ENCODE data around the gene WDR46.

WDR46 gene, protein sequence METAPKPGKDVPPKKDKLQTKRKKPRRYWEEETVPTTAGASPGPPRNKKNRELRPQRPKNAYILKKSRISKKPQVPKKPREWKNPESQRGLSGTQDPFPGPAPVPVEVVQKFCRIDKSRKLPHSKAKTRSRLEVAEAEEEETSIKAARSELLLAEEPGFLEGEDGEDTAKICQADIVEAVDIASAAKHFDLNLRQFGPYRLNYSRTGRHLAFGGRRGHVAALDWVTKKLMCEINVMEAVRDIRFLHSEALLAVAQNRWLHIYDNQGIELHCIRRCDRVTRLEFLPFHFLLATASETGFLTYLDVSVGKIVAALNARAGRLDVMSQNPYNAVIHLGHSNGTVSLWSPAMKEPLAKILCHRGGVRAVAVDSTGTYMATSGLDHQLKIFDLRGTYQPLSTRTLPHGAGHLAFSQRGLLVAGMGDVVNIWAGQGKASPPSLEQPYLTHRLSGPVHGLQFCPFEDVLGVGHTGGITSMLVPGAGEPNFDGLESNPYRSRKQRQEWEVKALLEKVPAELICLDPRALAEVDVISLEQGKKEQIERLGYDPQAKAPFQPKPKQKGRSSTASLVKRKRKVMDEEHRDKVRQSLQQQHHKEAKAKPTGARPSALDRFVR

DNA sequence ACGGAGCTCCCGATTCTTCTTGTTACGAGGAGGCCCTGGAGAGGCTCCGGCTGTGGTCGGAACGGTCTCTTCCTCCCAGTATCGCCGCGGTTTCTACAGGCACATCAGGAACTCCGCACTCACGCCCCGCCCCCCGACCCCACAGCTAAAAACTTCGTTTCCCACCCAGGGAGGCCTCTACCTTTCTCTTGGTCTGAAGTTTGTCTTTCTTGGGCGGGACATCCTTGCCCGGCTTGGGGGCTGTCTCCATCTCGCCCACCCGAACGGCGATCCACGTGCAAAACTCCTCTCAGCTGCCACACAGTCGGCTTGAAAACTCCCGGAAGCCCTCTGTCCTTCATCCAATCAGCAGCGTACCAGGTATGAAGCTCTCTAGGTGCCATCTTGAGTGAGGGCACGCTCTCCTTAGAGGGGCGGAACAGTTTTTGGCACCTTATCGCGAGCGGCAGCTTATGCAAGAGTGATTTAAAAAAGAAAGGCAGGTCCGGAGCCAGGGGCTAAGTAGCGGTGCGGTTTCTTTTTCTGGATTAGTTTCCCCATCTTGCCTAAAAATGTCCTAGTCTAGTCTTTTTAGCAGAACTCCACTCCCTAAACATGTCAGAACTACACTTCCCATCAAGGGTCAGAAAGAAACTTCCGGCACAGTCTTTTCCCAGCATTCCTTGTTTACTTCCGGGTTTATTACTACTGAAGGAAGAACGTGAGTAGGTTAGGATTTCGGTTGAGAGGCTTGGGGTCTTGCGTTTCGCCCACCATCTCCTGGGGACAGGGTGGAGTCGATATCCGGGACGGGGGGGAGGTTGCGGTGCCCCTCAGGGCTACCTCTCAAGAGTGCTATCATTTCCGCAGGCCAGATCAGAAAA, at the start of gene WDR46, which contains the start of gene PFDN6:
WDR46 (minus strand) TSS at position 319 of the 863 bp plus-strand sequence; CDS start at position 250, 69 bp downstream.
PFDN6 (plus strand) TSS at position 681 of the 863 bp plus-strand sequence. CDS start 256 bp downstream, outside the sequence.
- peak; percentile 94 for DNase-seq (ENCODE audit: low spot score)

DNA sequence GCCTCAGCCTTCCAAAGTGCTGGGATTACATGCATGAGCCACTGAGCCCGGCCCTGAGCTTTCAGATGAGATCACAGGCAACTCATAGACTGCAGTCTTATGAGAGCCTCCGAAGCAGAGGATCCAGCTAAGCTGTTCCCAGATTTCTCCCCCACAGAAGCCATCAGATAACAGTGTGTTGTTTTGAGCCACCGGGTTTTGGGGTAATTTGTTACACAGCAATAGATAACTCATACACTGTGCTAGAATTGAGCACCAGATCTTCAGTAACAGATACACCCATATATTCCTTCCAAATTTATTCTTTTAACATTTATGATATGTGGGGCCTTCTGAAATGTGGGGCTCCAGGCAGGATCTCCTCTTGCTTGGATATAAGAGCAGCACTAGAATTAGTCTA, 47.5 kb upstream of the WDR46 start:
- DNase-seq (ENCODE audit: low spot score), result no peak

DNA sequence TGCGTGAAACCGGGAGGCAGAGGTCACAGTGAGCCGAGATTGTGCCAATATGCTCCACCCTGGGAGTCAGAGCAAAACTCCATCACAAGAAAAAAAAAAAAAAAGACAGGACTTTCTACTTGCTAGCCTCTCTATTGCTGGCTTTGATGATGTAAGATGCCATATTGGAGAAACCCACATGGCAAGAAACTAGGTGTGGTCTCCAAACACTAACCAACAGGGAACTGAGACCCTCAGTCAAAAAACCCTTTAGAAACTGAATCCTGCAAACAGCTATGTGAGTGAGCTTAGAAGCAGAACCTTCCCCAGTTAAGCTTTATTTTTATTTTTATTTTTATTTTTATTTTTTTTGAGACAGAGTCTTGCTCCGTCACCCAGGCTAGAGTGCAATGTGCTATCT, 46.9 kb upstream of the WDR46 start:
- DNase-seq (ENCODE audit: low spot score), result no peak

DNA sequence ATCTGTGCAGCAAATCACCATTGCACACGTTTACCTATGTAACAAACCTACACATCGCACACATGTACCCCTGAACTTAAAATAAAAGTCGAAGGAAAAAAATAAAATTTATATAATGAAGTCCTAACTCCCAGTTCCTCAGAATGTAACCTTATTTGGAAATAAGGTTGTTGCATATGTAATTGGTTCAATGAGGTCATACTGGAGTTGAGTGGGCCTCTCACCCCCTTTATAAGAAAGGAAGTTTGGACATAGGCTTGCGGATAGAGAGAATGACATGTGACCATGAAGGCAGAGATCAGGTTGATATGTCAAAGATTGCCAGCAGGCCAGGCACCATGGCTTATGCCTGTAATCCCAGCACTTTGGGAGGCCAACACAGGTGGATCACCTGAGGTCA, 44.6 kb upstream of the WDR46 start:
- DNase-seq (ENCODE audit: low spot score), result no peak

DNA sequence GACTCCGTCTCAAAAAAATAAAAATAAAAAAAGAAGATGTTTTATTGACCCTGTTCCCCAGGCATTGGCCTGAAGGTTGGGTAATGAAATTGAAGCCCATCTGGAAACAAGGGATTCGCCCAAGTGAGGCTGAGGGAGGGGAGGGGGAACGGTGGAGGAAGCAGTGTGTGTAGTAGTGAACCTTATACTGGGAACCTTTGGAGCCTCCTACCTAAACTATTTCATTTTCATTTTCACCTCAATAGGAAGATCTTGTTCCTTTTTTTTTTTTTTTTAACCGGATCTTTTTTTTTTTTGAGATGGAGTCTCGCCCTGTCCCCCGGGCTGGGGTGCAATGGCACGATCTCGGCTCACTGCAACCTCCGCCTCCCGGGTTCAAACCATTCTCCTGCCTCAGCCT, 41.7 kb upstream of the WDR46 start:
- no peak for DNase-seq (ENCODE audit: low spot score)

DNA sequence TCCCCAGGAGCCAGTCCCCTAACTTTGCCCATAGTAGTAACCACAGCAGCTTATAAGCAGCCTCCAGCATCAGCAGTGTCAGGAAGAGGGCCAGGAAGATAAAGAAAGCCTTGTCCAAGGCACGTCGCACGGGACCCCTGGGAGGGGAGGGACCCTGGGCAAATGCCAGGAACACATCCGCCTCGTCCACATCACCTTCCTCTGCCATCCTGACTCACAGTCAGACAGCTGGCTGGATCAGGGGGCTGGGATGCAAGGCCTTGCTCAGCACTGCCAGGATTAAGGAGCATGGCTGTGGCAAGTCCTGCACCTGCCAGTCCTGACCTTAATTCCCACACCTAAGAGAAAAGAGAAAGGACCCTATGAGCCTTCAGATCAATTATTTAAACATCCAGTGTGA, 40.0 kb upstream of the WDR46 start:
- no peak for DNase-seq (ENCODE audit: low spot score)

DNA sequence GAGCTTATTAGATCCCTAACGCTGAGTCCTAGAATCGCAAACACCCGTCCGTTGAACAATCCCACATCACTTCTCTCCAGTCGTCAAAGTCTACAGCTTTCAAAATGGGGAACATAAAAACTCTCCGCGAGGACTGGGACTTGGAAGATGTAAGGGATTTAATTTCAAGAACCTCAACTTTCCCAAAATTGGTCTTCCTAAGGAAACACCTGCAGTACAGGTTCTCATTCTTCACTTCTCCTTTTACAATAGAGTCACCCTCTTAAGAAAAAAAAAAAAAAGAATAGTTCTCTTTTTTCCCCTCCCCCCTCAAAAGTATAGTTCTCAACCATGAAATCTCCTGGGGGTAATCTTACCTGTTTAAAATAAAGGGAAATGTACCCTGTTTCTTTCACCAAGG, 35.1 kb upstream of the WDR46 start:
- DNase-seq (ENCODE audit: low spot score), result no peak

DNA sequence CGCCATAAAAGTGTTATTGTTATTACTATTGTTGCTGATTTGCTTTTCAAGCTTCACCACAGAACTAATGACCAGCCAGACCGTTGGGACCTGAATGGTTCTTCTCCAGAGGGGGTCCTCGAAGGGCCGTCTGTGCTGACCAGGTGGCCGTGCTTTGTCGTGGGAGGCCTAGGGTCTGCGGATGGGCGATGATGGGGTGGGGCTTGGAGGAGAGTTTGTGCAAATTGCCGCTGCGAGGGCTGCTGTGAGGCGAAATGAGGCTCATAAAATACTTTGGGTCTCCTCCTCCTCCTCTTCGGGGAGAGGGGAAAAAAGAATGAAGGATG, 34.5 kb upstream of the WDR46 start:
- no peak for DNase-seq (ENCODE audit: low spot score)

DNA sequence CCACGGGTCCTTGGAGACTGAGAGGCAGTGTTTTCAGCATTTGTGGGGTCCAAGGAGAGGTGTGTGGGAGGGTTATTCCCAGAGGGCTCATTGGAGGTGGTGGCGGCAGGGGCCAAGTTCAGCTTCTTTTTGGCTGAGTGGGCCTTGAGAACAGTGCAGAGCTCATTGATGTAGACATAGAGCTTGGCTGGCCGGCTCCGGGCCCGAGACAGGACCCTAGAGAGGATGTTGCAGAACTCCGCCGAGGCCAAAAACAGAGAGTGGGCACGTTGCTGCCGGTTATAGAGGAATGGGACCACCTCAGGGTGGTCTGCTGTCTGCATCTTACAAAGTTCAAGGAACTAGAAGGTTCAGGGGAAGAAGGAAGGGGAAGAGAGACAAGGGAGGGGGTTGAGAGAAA, 32.2 kb upstream of the WDR46 start:
- no peak for DNase-seq (ENCODE audit: low spot score)

DNA sequence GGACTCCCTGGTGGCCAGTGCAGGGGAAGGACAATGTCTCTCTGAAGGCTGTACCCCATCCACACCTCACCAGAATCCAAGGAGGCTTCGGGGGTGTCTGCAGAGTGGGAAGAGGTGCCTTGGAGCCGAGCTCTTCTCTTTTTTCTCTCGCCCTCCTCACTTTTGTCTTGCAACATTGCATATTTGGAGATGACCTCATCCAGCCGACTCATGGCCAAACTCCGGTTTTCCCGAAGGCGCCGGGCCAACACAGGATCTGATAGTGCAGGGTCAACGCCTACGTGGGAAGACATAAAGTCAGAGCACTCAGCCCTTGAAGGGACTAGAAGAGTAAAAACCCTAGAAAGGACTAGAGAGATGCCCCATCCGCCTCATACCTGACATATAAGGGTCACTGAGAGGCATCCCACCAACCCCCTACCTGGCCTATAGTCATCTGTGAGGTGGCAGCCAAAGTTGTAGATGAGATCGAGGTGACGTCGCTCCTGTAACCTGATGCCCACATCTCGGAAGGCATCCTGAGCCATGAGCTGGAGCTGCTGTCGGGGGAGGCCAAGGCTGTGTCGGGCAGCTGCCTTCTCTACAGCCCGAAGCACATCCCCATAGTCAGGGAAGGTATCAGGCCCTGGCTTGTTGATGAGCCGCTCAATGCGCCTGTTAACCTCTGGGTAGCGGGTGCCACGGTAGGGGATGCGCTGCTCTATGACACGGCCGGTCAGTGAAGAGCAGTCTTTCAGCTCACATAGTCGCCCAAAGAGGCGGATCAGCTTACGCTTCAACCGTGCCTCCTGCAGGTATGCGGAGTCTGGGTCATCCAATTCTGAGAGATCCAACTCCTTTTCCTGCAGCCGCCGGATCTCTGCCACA, 31.5 kb upstream of the WDR46 start:
- DNase-seq (ENCODE audit: low spot score), result peak; percentile 91

DNA sequence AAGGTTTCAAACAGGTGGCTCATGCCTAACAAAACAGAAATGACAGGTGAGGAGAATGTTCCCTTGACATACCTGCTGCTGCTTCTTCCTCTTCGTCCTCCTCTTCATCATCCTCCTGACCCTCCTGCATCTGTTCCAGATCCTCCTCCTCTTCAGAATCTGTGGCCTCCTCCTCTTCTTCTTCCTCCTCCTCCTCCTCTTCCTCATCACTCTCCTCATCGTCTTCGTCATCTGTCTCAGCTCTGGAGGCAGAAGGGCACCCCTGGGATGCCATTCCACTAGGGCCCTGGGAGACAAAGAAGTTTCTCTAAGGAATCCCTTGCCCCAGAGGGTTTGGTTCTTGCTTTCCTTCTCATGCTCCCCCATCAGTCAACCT, 30.9 kb upstream of the WDR46 start:
- no peak for DNase-seq (ENCODE audit: low spot score)

DNA sequence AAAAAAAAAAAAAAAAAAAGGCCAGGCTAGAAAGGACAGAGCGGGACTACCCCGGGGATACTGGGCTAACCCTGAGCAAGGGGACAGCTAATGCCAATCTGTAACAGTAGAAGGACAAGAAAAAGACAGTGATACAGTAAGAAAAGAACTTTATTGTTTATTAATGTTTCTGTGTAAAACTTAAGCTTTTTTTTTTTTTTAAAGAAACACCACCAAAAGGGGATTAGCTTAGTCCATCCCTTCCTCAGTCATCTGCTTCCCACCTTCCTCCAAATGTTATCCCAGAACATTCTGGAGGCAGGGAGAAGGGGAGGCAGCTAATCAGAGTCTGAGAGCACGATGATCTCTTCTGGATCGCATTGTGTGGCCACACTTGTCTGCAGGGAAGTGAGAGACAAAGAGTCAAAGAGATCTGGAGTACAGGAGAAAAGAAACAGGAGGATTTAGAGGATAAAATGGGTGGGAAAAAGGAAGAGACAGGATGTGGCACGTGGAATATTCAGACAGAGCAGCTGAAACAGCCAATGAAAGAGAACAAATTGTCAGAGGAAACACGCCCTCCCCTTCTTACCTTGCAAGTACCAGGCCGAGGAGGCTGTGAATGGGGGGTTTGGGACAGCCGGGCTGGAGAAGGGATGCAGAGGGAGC, 29.5 kb upstream of the WDR46 start:
- no peak for DNase-seq (ENCODE audit: low spot score)

DNA sequence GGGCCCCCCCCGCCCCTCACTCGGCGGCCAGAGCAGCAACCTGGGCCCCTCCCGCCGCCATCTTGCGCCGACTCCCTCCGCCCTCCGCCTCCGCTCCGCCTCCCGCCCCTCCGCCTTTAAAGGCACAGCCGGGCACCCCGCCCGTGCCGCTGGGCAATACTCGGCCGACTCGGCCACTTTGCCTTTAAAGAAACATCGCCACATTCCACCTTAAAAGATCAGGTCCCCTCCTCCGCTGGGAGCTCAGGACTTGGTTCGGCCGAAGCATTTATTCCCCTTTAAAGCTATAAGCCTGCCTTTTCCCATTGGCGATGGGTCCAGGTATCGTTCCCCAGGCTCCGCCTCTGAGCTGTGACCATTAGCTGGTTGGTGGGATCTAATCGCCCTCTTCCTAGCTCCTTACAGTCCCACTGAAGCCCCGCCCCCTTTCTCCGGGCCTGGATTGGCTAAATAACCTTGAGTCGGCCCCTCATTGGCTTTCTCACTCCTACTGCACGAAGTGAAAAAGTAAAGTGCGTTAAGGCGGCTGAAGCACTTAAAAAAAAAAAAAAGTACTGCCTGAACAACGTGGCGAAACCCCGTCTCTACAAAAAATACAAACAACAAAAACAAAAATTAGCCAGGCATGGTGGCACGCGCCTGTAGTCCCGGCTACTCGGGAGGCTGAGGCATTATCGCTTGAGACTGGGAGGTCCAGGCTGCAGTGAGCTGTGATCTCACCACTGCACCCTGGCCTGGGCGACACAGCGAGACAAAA, 28.8 kb upstream of the WDR46 start, which contains the start of gene ZBTB22:
ZBTB22 (minus strand) TSS at position 76 of the 757 bp plus-strand sequence. CDS start 828 bp downstream, outside the sequence.
- peak; percentile 97 for DNase-seq (ENCODE audit: low spot score)

DNA sequence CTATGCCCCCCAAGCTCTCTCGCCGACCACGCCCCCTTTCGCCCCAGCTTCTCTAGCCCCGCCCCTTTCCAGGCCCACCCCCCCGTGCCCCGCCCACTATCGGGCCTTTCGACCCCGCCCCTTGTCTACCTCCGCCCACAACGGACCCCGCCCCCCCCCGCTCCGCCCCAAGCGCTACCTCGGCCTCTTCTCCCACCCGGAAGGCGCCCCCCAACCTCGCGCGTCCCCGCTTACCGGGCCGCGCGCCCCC, 28.3 kb upstream of the WDR46 start:
- DNase-seq (ENCODE audit: low spot score), result no peak

DNA sequence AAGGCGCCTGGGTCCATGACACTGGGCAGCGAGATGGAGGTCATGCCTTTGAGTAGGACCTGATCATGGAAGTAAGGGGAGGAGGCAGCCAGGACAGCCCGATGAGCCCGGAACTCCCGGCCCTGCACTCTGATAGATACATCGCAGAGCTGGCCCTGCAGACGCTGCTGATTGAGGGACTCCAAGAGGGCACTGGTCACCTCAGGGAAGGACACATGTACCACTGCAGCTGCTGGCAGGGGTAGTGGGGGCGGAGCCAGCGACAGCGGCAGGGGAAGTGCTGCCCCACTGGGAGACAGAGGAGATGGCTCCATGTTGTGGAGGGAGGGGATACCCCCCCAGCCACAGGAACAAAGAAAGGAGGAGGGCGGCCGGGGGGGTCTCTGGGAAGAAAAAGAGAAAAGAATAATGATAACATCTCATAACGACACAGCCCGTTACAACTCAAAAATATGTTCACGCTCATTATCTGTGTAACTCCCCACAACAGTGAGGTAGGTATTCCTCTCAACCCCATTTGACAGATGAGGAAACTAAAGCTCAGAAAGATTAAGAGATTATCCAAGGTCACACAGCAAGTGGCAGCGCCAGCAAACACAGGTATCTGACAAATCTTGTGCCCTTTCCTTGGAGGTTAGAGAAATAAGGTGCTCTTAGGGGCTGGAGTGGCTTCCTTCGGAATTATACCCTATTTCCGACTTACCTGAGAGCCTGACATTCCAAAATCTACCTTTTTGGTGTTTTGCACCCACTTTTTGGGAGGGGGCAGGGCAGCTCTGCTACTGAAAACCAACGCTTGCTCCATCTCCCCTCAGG, 27.8 kb upstream of the WDR46 start:
- DNase-seq (ENCODE audit: low spot score), result no peak

DNA sequence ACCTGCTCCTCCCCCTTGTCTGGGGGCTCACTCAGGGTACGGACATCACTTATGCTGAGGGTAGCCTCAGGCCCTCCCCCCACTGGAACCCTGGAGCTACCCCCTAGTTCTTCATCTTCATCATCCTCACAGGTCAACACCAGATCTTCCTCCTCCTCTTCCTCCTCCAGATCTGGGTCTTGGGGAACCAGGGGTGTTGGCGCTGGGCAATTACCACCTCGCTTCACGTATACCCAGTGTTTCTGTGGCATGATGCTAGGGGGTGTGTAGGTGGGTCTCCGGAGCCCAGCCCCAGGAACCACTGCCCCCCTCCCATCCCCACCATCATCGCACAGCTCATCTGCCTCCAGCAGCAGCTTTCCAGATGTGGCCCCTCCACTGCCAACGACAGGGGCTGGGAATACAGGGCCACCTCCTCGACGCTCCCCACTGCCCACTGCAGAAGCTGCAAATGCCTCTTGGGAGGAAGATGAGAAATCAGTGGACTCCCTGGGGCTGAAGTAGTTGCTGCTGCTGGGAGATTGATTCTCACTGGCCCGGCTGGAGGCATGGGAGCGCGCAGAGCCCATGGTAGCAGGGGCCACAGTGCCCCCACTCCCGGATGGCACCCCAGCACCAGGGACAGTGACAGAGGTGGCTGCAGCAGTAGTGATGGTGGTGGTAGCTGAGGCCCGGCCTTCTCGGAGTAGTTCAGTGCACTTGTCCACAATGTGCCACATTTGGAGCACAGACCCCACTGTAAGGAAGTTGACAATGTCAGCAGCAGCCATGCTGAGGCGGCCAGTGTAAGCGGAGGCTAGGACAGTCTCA, 27.0 kb upstream of the WDR46 start:
- no peak for DNase-seq (ENCODE audit: low spot score)

DNA sequence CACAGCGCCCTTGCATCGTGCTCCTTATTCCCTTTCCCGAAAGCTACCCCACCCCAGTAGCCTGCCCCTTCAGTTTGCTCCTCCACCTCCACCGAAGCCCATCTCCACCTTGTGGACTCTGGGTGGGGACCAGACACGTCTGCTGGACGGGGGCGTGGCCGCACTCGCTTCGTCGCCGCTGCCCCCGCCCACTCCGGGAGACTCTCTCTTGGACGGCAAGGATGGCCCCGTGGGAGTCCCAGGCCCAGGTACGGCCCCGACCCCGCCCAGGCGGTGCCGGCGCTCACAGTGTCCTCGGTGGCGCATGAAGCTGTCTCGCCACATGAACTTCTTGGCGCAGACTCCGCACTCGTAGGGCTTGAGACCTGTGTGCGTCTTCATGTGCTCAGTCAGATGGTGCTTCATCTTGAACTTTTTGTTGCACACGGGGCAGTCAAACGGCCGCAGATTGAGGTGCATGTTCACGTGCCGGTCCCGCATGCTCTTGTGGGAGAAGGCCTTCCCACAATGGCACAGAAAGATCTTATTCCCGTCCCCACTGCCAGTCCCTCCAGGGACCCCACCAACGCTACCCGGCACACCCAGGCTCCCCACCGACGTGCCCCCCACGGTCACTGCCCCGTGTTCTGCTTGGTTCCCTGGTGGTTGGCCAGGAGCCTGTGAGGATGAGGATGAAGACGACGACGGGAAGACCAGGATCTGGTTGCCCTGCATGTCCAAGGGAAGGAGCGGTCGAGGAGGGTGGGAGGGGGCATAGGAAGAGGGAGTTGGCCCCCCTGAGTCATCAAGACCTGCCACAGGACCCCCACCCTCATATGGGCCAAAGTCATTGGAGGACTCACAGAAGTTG, 26.1 kb upstream of the WDR46 start:
- DNase-seq (ENCODE audit: low spot score), result no peak

DNA sequence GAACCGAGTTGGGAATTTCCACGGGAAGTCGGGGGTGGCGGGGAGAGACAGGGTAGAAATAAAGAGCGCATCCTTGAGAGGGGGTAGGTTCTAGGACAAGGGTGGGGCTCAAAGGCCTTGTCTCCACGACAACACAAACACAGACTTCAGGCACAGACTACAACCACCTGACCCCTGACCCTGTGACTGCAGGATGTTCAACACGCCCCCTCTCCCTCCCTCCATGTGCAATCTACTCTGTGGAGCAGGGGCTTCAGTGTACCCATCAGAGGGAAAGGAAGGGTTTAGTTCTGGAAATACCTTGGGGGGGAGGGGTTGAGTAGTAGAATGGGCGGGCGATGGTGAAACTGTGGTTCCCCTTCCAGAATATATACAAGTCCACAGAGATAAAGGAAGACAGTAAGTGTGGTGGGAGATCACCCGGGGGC, 25.5 kb upstream of the WDR46 start:
- DNase-seq (ENCODE audit: low spot score), result peak; percentile 75

All from RKO (cell line).